Measurements from ENCODE around the gene GCC2. TPM values are rescaled to one million over a fixed set of nuclear protein-coding genes. Genes with fewer than 3 reads are reported as not detected.

Gene GCC2
- total RNA-seq, 2 donors from 2014 or later, result 37.5 to 45.7 TPM

GRCh38 chr2:108548208-108549003 lies 99.4 kb downstream of the GCC2 start:
- Histone ChIP-seq H3K4me1 (replicated peaks) (no peaks in the 10 kb centered on the region), H3K27ac (no peak overlapping the region), H3K9me3 (no peaks in the 10 kb centered on the region), H3K4me3 (no peak overlapping the region), H3K27me3 (replicated peaks; ENCODE audit: insufficient read depth) (no peaks in the 10 kb centered on the region), H3K36me3 (no peaks in the 10 kb centered on the region)
- WGBS, result 73% methylated on average over 9 of the region's 9 CpGs
- no peak for DNase-seq (ENCODE audit: low spot score)
- intact Hi-C loops (cut with DNase I), result no loop called here
- no peak for TF ChIP-seq POLR2A (IDR thresholded peaks at IDR 0.05)
- TF ChIP-seq POLR2AphosphoS5 (IDR thresholded peaks at IDR 0.05), result no peak
- no peak for TF ChIP-seq CTCF (IDR thresholded peaks at IDR 0.05)

GRCh38 chr2:108552566-108552965 lies 103.6 kb downstream of the GCC2 start:
- H3K27me3 ChIP-seq (replicated peaks; ENCODE audit: insufficient read depth), result no peaks in the 10 kb centered on the region
- no peaks in the 10 kb centered on the region for H3K4me1 ChIP-seq (replicated peaks)
- H3K9me3 ChIP-seq, result no peaks in the 10 kb centered on the region
- no peak for TF ChIP-seq POLR2A (IDR thresholded peaks at IDR 0.05)
- no peak for TF ChIP-seq POLR2AphosphoS5 (IDR thresholded peaks at IDR 0.05)
- TF ChIP-seq CTCF (IDR thresholded peaks at IDR 0.05), result no peak
- no peak overlapping the region for H3K4me3 ChIP-seq
- DNase-seq (ENCODE audit: low spot score), result no peak
- WGBS, result 65% methylated on average over 2 of the region's 2 CpGs
- H3K27ac ChIP-seq, result no peak overlapping the region
- intact Hi-C loops (cut with DNase I), result no loop called here
- H3K36me3 ChIP-seq, result no peaks in the 10 kb centered on the region

GRCh38 chr2:108553209-108553919 lies 104.4 kb downstream of the GCC2 start:
- Histone ChIP-seq H3K27me3 (replicated peaks; ENCODE audit: insufficient read depth) (no peaks in the 10 kb centered on the region), H3K4me3 (no peak overlapping the region), H3K9me3 (no peaks in the 10 kb centered on the region), H3K27ac (no peak overlapping the region), H3K4me1 (replicated peaks) (no peaks in the 10 kb centered on the region), H3K36me3 (no peaks in the 10 kb centered on the region)
- TF ChIP-seq POLR2A (IDR thresholded peaks at IDR 0.05), result no peak
- no peak for TF ChIP-seq CTCF (IDR thresholded peaks at IDR 0.05)
- no peak for TF ChIP-seq POLR2AphosphoS5 (IDR thresholded peaks at IDR 0.05)
- intact Hi-C loops (cut with DNase I), result no loop called here
- DNase-seq (ENCODE audit: low spot score), result no peak
- 42% methylated on average over 7 of the region's 7 CpGs for WGBS

GRCh38 chr2:108554528-108554927 lies 105.5 kb downstream of the GCC2 start:
- Histone ChIP-seq H3K27ac (no peak overlapping the region), H3K27me3 (replicated peaks; ENCODE audit: insufficient read depth) (no peaks in the 10 kb centered on the region), H3K9me3 (no peaks in the 10 kb centered on the region), H3K4me1 (replicated peaks) (no peaks in the 10 kb centered on the region), H3K4me3 (no peak overlapping the region), H3K36me3 (no peaks in the 10 kb centered on the region)
- WGBS, result 61% methylated on average over 5 of the region's 5 CpGs
- TF ChIP-seq POLR2AphosphoS5 (IDR thresholded peaks at IDR 0.05), result no peak
- TF ChIP-seq POLR2A (IDR thresholded peaks at IDR 0.05), result no peak
- no peak for TF ChIP-seq CTCF (IDR thresholded peaks at IDR 0.05)
- no peak for DNase-seq (ENCODE audit: low spot score)
- intact Hi-C loops (cut with DNase I), result no loop called here
